ENCODE measurements around the gene RAMACL. TPM values are rescaled to one million over a fixed set of nuclear protein-coding genes. Genes with fewer than 3 reads are reported as not detected.

RAMACL gene
- total RNA-seq, 4 donors from 2014 or later = 1.1 to 1.5 (median 1.1) TPM; not detected in 1

GRCh38 chr6:166630462-166630861, 44.0 kb upstream of the RAMACL start:
- Histone ChIP-seq H3K27ac (no peak overlapping the region), H3K9me3 (no peaks in the 10 kb centered on the region), H3K27me3 (no peaks in the 10 kb centered on the region), H3K4me1 (peaks cover 0 to 12% (median 4%) of the 10 kb centered on the region in 4 donors), H3K36me3 (no peaks in the 10 kb centered on the region), H3K4me3 (no peak overlapping the region)
- no peak for DNase-seq
- TF ChIP-seq CTCF (IDR thresholded peaks at IDR 0.05) (no peak), POLR2A (IDR thresholded peaks at IDR 0.05) (no peak)

GRCh38 chr6:166629628-166630027, 43.1 kb upstream of the RAMACL start:
- peaks cover 0 to 12% (median 4%) of the 10 kb centered on the region in 4 donors for H3K4me1 ChIP-seq
- H3K9me3 ChIP-seq = no peaks in the 10 kb centered on the region
- no peaks in the 10 kb centered on the region for H3K27me3 ChIP-seq
- H3K36me3 ChIP-seq = no peaks in the 10 kb centered on the region
- H3K27ac ChIP-seq = no peak overlapping the region
- no peak for TF ChIP-seq POLR2A (IDR thresholded peaks at IDR 0.05)
- no peak for TF ChIP-seq CTCF (IDR thresholded peaks at IDR 0.05)
- no peak for DNase-seq
- no peak overlapping the region for H3K4me3 ChIP-seq

- Histone ChIP-seq H3K4me1 (peaks cover 0 to 12% (median 4%) of the 10 kb centered on the region in 4 donors), H3K27me3 (no peaks in the 10 kb centered on the region), H3K9me3 (no peaks in the 10 kb centered on the region), H3K27ac (peak overlapping the region; percentile 70 to 96 (median 75)), H3K36me3 (no peaks in the 10 kb centered on the region), H3K4me3 (peak overlapping the region; percentile 67 to 88 (median 74))
- peak; percentile 60 to 83 (median 81) for DNase-seq
- TF ChIP-seq POLR2A (IDR thresholded peaks at IDR 0.05) (no peak), CTCF (IDR thresholded peaks at IDR 0.05) (peak in 1 of 6 experiments; percentile 1)
Measured at GRCh38 chr6:166627875-166628801, 41.7 kb upstream of the RAMACL start.

DNA sequence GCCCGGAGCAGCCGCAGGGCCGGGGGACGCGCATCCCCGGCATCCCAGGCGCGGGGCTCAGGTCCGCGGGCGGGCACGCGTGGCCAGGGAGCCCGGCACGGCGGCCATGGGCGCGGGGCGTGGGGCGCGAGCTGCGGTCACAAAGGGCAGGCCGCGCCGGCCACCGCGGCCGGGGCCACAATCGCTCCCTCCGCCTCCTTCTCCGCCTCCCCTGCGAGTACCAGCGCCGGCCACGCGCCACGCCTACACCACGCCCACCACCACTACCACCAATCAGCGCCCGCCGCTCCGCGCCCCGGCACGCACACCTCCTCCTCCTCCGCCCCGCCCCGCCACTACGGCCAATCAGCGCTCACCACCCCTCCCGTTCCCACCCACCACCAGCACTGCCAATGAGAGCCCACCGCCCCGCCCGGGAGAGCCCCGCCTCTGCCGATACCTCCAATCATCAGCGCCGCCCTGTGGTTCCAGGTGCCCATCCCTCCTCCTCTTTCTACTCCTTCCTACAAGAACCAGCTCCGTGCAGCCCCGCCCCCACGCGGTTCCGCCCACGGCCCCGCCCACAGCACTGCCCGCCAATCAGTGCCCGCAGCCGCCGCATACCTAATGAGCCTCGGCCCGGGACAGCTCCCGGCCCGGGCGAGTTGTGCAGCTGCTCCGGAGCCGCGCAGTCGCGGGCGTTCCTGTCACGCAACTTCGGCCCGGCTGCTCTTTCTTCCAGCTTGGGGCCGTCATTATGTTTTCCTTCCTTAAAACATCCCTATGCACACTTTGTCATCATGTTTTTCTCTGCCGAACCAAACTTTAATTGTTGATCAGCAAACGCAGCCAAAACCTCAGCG, 40.8 kb upstream of the RAMACL start, which contains the start of gene RPS6KA2:
TSS of gene RPS6KA2 (minus strand) at position 219 of the 842 bp plus-strand sequence. CDS start 232 bp downstream, outside the sequence.
- H3K27ac ChIP-seq = peak within 1 kb of the TSS; percentile 71 to 96 (median 76)

More for the DNA sequence above, 40.8 kb upstream of the RAMACL start, which contains the start of gene RPS6KA2:
- no peak for TF ChIP-seq CTCF (IDR thresholded peaks at IDR 0.05)
- TF ChIP-seq POLR2A (IDR thresholded peaks at IDR 0.05) = peak; percentile 61 to 69
- Histone ChIP-seq H3K9me3 (no peaks in the 10 kb centered on the region), H3K4me3 (peak within 1 kb of the TSS; percentile 67 to 88 (median 74)), H3K36me3 (no peaks in the 10 kb centered on the region), H3K27me3 (no peaks in the 10 kb centered on the region), H3K4me1 (peaks cover 0 to 12% (median 4%) of the 10 kb centered on the region in 4 donors)
- peak; percentile 99 to 100 (median 100) for DNase-seq
